Fibroblast of skin of back (primary cell): ENCODE results near the gene CNGB1.
"Not testable (repeated sequence)": the region's sequence is repeated elsewhere in the genome, so short reads cannot be mapped to it uniquely, and the experiment has no call there.

Experiments used
- DNase-seq: peaks from one replicate; pipeline ENCODE4 v3.0.0-alpha.2; 2013

The CNGB1 gene

GRCh38 chr16:57884655-57885133 lies 86.2 kb downstream of the CNGB1 start:
- DNase-seq, result no peak

- no peak for DNase-seq
Observed at GRCh38 chr16:57883953-57884654, 86.8 kb downstream of the CNGB1 start.

- DNase-seq, result no peak
Observed at GRCh38 chr16:57883480-57883879, 87.4 kb downstream of the CNGB1 start.

- DNase-seq, result peak; percentile 82
Observed at GRCh38 chr16:57882792-57883191, 88.1 kb downstream of the CNGB1 start.

- no peak for DNase-seq
Observed at GRCh38 chr16:57882206-57882605, 88.7 kb downstream of the CNGB1 start.

- DNase-seq, result no peak
Observed at GRCh38 chr16:57878586-57878985, 92.3 kb downstream of the CNGB1 start.

- no peak for DNase-seq
Observed at GRCh38 chr16:57876210-57876609, 94.7 kb downstream of the CNGB1 start.

- no peak for DNase-seq
Observed at GRCh38 chr16:57875347-57875746, 95.6 kb downstream of the CNGB1 start.

- no peak for DNase-seq
Observed at GRCh38 chr16:57873218-57873617, 97.7 kb downstream of the CNGB1 start.

GRCh38 chr16:57872764-57873163 lies 98.2 kb downstream of the CNGB1 start:
- not testable (repeated sequence) for DNase-seq

GRCh38 chr16:57871456-57871855 lies 99.5 kb downstream of the CNGB1 start:
- peak; percentile 86 for DNase-seq

- no peak for DNase-seq
Observed at GRCh38 chr16:57870753-57871454, 100.0 kb downstream of the CNGB1 start.

- DNase-seq, result no peak
Observed at GRCh38 chr16:57868913-57869520, 101.9 kb downstream of the CNGB1 start.

- no peak for DNase-seq
Observed at GRCh38 chr16:57867000-57867561, 103.8 kb downstream of the CNGB1 start.

- no peak for DNase-seq
Observed at GRCh38 chr16:57866529-57866918, 104.4 kb downstream of the CNGB1 start.

GRCh38 chr16:57865746-57866528 lies 105.0 kb downstream of the CNGB1 start:
- DNase-seq, result no peak

- peak; percentile 78 for DNase-seq
Observed at GRCh38 chr16:57863434-57864160, 107.3 kb downstream of the CNGB1 start.

- no peak for DNase-seq
Observed at GRCh38 chr16:57862698-57863433, 108.1 kb downstream of the CNGB1 start.

GRCh38 chr16:57859331-57859730 lies 111.6 kb downstream of the CNGB1 start:
- DNase-seq, result peak; percentile 44

GRCh38 chr16:57858635-57859034 lies 112.3 kb downstream of the CNGB1 start:
- DNase-seq, result no peak

- DNase-seq, result not testable (repeated sequence)
Observed at GRCh38 chr16:57857991-57858390, 112.9 kb downstream of the CNGB1 start.
